Loucy (cell line): ENCODE data around the gene BRD4.

Source experiments
- H2AFZ ChIP-seq: fragments of 200-600 bp; sonication (generic); 2 replicates; pipeline ENCODE4 v1.6.0; 2016; ENCODE audit warnings: antibody characterized with exemption, mild to moderate bottlenecking, low read length, moderate library complexity
- H3F3A ChIP-seq: fragments of 200-600 bp; 2 replicates; pipeline ENCODE4 v1.6.0; 2016; ENCODE audit warnings: antibody characterized with exemption, low read depth, mild to moderate bottlenecking
- H3K27me3 ChIP-seq: fragments of 200-600 bp; sonication (generic); 2 replicates; pipeline ENCODE4 v1.6.1; 2014; ENCODE audit warnings: low read length, mild to moderate bottlenecking; ENCODE audit not compliant: insufficient read depth, poor library complexity, severe bottlenecking
- H3K36me3 ChIP-seq: fragments of 200-600 bp; sonication (generic); 2 replicates; pipeline ENCODE4 v1.6.1; 2016; ENCODE audit warnings: low read length; ENCODE audit not compliant: insufficient read depth
- H3K4me1 ChIP-seq: fragments of 200-600 bp; sonication (generic); 2 replicates; pipeline ENCODE4 v1.5.1; 2014; ENCODE audit warnings: low read length, mild to moderate bottlenecking; ENCODE audit not compliant: insufficient read depth, poor library complexity, severe bottlenecking
- H3K4me2 ChIP-seq: fragments of 200-600 bp; sonication (generic); 2 replicates; pipeline ENCODE4 v1.6.0; 2014; ENCODE audit warnings: antibody characterized with exemption, low read length, low read depth, mild to moderate bottlenecking; ENCODE audit not compliant: poor library complexity, severe bottlenecking
- H3K4me3 ChIP-seq: fragments of 200-600 bp; sonication (generic); 2 replicates; pipeline ENCODE4 v1.5.1; 2014; ENCODE audit warnings: low read length, mild to moderate bottlenecking, mixed read lengths; ENCODE audit not compliant: poor library complexity, severe bottlenecking
- H3K79me2 ChIP-seq: fragments of 200-600 bp; sonication (generic); 2 replicates; pipeline ENCODE4 v1.6.1; 2014; ENCODE audit warnings: low read length; ENCODE audit not compliant: insufficient read depth
- H3K9ac ChIP-seq: fragments of 200-600 bp; sonication (generic); 2 replicates; pipeline ENCODE4 v1.6.0; 2014; ENCODE audit warnings: mild to moderate bottlenecking, low read depth, low read length, moderate library complexity; ENCODE audit not compliant: poor library complexity, severe bottlenecking
- H3K9me2 ChIP-seq: fragments of 200-600 bp; sonication (generic); replicated peaks from 2 replicates; pipeline ENCODE4 v1.6.1; 2016; ENCODE audit warnings: low read depth, low read length, mixed read lengths
- H3K9me3 ChIP-seq: fragments of 200-600 bp; sonication (generic); 2 replicates; pipeline ENCODE4 v1.6.1; 2014; ENCODE audit warnings: mild to moderate bottlenecking, antibody characterized with exemption, low read length, low read depth; ENCODE audit not compliant: insufficient read depth
- H4K20me1 ChIP-seq: fragments of 200-600 bp; sonication (generic); 2 replicates; pipeline ENCODE4 v1.6.0; 2014; ENCODE audit warnings: antibody characterized with exemption, low read length, mild to moderate bottlenecking; ENCODE audit not compliant: insufficient read depth, poor library complexity, severe bottlenecking
- CTCF ChIP-seq: fragments of 200-600 bp; sonication (generic); conservative IDR thresholded peaks from 2 replicates; pipeline ENCODE4 v1.5.1; 2014; ENCODE audit warnings: mild to moderate bottlenecking, antibody characterized with exemption, low read length
- EZH2phosphoT487 ChIP-seq: fragments of 200-600 bp; IDR thresholded peaks from 2 replicates; pipeline ENCODE4 v1.6.1; 2018; ENCODE audit warnings: antibody characterized with exemption, mild to moderate bottlenecking, moderate library complexity, borderline replicate concordance

The BRD4 gene

GRCh38 chr19:15187026-15188007 is 145.0 kb downstream of the BRD4 start:
- H3F3A ChIP-seq = no peaks in the 10 kb centered on the region
- H3K9me3 ChIP-seq = no peaks in the 10 kb centered on the region
- H3K4me1 ChIP-seq = no peaks in the 10 kb centered on the region
- H3K4me3 ChIP-seq = no peak overlapping the region
- TF ChIP-seq EZH2phosphoT487 (no peak), CTCF (no peak)
- no peaks in the 10 kb centered on the region for H3K79me2 ChIP-seq
- H2AFZ ChIP-seq = no peak overlapping the region
- no peaks in the 10 kb centered on the region for H3K27me3 ChIP-seq
- no peaks in the 10 kb centered on the region for H4K20me1 ChIP-seq
- no peaks in the 10 kb centered on the region for H3K36me3 ChIP-seq
- no peak overlapping the region for H3K4me2 ChIP-seq
- H3K9ac ChIP-seq = no peak overlapping the region
- no peaks in the 10 kb centered on the region for H3K9me2 ChIP-seq
